ENCODE measurements around the gene C21orf58.

The C21orf58 gene

DNA sequence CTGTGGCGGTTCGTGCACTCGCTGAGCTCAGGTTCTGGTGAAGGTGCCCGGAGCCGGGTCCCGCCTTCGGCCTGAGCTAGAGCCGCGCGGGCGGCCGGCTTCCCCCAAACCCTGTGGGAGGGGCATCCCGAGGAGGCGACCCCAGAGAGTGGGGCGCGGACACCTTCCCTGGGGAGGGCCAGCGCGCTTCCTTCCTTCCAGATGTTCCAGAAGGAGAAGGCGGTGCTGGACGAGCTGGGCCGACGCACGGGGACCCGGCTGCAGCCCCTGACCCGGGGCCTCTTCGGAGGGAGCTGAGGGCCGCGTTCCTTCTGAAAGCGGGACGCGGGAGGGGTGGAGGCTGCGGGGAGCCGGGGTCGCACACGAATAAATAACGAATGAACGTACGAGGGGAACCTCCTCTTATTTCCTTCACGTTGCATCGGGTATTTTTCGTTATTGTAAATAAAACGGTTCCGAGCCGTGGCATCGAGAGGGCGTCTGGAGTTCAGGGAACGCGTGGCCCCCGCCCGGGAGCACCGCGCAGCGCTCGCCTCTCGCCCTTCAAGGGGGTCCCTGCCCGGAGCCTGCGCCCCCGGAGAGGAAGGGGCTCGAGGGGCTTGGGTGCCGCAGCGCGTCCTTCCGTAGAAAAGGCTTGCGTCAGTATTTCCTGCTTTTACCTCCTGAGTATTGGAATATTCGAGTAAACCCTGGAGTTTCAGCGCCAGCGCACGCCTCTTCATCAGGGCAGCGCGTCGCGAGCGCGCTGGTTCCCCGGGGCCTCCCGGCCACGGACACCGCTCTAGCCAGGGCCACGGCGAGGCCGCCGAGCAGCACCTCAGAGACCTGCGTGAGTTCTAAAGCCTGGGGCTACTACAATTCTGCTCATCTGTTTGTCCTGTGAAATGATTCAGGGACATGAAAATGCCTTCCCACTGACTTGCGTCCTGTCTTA lies 26.1 kb downstream of the C21orf58 start:
- no peak for DNase-seq (ENCODE audit: low read depth, low spot score)

DNA sequence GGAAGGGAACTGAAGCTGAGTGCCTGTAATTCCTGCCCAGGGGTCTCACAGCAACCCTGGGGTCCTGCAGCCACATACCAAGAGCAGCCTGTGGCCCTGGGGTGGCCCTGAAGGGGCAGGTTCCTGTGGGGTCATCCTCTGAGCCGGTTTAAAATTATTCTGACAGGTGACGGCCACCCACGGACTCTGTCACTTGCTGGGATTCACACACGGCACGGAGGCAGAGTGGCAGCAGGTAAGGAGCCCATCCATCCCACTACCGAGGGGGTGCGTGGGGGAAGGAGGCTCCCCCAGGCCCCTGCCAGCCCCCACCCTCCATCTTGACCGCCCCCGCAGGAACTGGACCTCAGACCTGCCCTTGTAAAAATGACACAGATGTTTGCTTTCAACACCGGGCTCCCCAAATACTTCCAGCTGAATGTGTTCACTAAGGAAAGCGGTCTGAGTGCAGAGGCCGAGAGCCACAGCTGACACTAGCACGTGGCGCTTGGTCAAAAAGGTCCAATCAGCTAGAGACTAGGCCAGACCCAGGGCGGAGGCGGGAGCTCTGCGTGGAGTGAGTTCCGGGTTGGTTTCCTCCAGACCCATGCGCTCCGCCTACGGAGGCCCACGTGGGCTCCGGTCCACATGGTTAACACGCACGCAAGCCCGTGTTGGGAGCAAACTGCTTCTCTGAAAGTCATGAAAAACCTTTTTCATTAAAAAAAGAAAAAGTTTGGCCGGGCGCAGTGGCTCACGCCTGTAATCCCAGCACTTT lies 27.5 kb downstream of the C21orf58 start:
- peak; percentile 29 for DNase-seq (ENCODE audit: low read depth, low spot score)

DNA sequence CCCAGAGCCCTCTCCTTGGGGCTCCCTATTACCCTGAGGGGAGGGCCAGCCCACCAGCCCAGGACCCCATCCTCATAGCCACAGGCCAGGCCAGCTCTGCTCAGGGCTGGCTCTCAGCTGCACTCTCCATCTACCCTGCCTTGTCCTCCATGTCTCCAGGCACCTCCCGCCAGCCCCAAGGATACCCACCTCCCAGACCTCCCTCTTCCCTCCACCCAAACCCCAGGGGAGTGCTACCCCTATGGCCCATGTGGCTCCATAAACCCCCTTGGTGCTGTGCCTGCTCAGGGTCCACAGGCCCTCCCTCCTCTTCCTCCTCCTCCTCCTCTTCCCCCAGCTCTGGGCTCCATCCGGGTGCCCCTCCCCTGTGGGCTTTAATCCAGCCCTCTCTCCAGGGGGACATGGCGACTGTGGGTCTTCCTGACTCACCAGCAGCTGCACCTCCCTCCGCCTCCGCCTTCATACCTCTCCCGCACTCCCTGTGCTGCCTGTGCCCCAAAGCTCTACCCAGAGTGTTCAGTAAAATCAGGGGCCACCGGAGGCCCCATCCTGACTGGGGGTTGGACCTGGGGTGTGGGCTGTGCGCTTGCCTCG lies 28.4 kb downstream of the C21orf58 start:
- DNase-seq (ENCODE audit: low read depth, low spot score), result no peak

DNA sequence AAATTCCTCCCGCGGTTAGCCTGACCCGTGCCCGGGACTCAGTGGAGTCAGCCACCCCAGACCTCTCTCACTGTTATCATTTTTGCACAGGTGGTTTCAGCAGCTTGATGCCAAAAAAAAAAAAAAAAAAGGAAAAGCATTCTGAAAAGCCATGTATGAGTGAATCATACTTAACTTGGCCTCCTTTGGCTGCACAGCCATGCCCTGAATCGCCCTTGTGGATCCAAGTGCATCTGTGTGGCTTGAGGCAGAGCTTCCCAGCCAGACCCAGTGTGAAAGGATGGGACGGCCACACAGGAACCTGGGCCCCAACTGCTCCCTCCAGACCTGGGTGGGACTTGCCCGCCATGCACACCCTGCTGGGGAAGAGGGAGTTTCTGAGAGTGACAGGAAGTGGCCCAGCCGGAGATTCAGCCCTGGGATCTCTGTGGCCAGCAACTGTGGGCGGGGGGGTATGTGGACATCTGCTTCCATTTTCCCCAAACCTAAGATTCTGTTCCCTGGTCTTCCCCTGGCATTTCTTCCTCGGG lies 29.0 kb downstream of the C21orf58 start:
- no peak for DNase-seq (ENCODE audit: low read depth, low spot score)

DNA sequence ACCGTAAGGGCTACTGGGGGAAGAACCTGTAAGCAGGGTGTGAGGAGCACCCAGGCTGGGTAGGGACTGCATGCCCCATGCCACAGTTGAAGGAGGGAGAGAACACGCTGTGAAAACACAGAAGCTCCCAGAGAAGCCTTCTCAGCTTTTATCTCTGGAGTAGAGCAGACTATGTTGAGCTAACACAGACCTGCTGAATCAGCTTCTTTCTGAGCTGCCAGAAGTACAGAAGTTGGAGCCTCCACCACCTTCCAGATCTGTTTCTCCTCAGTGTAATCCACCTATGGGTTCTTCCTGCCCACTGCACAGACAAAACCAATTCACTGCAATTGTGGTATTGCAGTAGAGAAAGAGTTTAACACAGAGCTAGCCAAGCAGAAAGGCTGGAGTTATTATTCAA lies 32.1 kb downstream of the C21orf58 start:
- no peak for DNase-seq (ENCODE audit: low read depth, low spot score)

DNA sequence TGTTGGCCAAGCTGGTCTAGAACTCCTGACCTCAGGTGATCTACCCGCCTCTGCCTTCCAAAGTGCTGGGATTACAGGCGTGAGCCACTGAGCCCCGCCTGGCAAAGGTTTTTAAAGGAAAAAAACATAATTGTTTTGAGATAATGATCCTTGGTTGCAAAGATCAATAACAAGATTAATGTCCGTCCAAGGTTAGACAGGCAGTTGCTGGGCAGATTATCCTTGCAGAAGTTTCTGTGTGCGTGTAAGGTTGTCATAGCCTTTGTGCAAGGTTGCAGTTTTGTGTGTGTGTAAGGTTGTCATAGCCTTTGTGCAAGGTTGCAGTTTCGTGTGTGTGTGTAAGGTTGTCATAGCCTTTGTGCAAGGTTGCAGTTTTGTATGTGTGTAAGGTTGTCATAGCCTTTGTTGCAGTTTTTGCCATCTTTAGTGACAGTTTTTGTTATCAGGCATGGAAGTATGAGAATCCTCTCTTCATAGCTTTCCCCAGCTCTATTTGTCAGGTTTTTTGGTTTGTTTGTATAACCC lies 34.0 kb downstream of the C21orf58 start:
- no peak for DNase-seq (ENCODE audit: low read depth, low spot score)

DNA sequence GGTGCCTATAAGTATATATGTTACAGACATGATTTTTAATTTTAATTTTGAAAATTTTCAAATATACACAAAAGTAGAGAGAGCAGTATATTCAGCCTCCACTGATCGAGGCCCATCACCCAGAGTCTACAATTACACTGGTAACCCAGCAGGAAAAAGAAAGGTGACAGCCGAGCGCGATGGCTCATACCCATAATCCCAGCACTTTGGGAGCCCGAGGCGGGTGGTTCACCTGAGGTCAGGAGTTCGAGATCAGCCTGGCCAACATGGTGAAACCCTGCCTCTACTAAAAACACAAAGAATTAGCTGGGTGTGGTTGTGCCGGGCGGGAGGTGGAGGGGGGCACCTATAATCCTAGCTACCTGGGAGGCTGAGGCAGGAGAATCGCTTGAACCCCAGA lies 36.1 kb downstream of the C21orf58 start:
- no peak for DNase-seq (ENCODE audit: low read depth, low spot score)

DNA sequence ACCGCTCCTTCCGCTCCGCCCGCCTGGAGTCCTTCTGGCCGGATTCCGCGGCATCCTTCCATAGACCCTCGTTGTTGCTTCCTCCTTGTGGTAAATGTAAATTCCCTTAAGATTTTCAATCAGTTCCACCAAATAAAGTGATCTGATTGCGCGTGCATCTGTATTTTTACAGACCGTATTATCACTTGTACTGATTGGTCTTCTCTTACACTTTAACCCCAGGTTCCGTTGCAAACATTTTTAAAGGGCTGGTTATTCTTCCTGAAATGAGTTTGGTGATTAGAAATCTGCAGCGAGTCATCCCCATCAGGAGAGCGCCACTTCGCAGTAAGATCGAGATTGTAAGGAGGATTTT lies 37.0 kb downstream of the C21orf58 start:
- DNase-seq (ENCODE audit: low read depth, low spot score), result no peak

DNA sequence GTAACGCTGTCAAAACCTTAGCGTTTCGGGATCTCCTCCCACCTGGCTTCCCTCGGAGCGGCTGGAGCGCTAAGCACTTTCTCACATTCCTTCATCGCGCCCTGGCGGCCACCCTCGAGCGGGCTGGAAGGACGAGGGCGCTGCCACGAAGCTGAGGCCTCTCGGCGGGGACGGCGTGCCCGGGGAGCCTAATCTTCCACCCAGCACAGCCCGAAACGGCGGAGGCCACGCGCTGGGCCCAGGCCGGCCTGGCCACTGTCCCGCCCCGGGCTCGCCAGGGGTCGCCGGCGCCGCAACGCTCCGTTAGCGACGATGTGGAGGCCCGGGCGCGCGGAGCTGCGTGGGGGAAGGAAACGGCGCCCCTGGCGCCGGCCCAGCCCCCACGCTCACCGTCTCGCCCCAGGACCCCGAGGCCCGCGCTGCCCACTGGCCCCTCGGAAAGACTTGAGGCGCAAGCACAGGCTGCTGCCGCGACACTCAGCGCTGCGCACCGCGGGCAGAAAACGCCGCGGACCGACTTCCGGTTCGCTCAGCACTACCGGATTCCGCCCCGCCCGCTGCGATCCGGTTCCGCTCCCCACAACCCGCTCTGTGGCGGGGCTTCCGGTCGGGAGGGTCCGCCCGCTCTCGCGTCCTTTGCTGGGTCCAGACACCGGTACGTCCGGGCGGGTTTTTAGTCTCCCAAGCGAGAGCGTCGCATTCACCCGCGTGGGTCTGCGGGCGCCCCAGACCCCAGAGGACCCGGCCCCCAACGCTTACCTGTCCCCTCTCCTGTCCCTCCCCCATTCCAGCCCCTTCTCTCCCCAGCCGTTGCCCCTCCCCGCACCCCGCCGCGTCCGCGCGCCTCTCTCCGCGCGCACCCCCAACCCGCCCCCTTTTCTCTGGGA lies 37.7 kb downstream of the C21orf58 start, which contains the start of gene YBEY:
TSS of gene YBEY (plus strand) at position 582 of the 887 bp plus-strand sequence. CDS start 572 bp downstream, outside the sequence.
- peak; percentile 74 for DNase-seq (ENCODE audit: low read depth, low spot score)

DNA sequence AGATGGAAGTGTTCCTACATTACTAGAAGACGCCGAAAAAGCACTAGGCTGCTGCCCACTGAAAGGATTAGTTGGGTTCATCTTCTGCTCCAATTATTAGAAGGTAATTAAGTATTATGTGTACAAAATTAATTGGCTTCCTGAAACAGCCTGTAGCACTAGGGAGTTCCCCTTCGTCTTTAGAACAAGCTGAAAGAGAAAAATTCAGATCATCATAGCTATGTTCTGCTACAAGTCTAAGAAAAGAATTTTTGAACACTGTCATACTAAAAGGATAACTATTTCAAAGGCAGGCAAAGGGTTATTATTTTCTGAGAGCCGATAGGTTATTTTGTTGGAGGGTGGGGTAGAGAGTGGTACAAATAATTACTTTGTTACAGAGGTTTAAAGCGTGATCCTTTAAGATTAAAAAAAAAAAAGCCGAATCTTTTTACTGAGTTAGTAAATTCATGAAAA lies 38.4 kb downstream of the C21orf58 start, which contains the start of gene MCM3AP:
TSS of gene MCM3AP (minus strand) at position 406 of the 456 bp plus-strand sequence. CDS start at position 81, 325 bp downstream.
- no peak for DNase-seq (ENCODE audit: low read depth, low spot score)

DNA sequence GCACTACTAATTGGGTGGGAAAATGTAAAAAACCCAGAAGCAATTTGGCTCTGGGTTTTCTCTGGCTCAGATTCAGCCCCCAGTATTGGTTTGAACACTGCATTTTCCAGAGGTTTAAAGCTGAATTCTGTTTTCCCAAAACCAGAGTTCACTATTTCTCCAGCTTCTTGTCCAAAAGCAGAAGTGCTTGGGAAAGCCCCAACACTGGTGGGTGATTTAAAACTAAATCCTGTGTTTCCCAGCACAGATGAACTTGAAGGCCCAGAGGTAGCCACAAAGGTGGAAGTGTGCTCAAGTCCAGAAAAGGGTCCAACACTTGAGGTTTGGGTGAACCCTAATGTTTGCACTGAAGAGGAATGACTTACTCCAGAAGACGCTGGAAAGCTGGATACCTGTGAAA lies 38.9 kb downstream of the C21orf58 start:
- no peak for DNase-seq (ENCODE audit: low read depth, low spot score)

DNA sequence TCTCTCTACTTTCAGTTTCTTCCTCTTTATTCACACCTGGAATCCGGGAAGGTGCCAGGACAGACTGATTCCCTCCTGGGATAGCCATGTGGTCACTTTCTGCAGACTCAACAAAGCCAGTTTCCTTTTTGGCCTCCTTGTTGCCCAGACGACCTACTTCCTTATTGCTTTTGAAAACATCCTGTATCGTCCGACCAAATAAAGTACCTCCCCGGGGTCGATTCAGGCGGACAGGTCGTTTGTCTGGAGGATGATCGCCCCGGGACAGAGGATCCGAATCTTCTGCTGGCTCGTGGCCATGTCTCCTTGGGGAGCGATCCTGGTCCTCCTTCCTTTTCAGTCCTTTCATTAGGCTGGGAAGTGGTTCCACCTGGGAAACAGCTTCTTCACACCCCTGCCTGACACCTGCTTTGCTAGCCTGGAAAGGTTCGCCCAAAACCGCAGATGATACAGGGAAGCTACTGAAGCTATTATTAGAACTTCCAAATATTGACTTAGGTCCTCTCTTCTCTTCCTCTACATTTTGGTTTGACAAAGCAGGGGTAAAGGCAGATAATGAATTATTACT lies 39.5 kb downstream of the C21orf58 start:
- DNase-seq (ENCODE audit: low read depth, low spot score), result no peak

DNA sequence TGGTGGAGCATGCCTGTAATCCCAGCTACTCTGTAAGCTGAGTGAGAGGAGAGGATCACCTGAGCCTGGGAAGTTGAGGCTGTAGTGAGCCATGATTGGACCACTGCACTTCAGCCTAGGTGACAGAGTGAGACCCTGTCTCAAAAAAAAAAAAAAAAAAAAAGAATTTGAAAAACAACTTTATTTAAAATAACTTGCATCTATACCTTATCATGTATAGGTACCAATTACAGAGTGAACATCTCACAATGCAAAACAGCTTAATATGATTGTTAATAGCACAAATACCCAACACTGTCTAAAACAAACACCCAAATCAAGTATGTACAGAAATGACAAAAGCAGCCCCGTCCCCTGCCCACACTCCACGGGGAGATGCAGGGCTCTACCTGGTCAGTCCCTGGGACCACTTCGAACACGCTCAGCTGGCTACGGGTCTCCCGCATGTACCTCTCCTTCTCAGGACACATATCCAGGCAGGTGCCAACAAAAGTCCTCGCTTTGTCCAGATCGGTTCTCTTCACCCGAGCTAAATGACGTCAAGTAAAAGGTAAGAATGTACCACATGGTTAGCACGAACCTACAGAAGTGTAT lies 48.8 kb downstream of the C21orf58 start:
- no peak for DNase-seq (ENCODE audit: low read depth, low spot score)

DNA sequence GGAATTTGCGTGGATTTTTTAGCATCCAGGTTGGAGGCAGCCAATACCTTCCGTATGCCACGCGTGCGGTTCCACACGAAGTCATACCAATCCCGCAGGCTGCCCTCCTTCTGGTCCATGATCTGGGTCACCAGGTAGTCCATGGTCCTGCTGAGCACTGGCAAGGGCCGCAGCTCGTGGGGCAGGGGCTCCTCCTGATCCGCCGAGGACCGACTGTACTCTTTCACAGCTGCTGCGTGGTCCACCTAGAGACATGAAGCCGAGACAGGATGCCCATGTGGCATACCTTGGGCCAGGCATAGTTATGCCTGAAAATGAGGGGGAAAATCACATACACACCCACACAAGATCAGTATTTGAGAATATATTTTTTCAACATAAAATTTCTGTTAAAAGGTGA lies 50.3 kb downstream of the C21orf58 start:
- DNase-seq (ENCODE audit: low read depth, low spot score), result no peak

DNA sequence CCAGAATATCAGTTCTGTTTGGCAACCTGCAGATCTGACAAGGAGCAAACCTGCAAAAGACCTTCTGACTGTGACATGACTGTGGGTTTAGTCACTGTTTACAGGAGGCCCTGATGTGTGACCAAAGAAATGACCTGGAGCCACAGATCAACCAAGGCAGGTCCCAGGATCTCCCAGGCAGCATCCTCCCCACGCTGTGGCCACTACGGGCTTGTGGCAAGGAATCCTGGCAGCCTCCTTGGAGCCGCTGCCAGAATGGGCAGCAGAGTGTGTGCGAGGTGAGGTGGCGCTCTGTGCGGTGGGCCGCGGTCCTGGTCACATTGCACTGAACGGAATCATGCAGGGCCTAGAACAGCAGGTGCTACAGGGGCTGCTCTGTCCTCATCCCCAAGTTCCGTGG lies 54.2 kb downstream of the C21orf58 start:
- no peak for DNase-seq (ENCODE audit: low read depth, low spot score)

DNA sequence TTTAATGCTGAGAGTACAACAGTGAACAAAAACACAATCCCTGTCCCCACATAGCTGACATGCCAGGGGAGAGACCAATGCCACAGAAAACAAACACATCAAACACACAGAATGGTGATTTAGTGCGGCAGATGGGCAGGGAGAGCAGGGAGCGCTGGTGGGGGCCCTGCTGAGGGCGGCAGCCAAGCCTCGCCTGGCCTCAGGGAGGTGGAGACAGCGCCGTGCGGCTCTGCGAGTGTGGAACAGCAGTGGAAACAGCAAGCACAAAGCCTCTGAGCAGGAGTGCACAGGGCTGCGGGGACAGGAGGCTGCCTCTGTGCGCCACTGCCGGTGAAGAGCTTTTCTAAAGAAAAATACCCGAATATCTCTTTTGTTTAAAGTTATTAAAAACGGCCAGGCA lies 55.3 kb downstream of the C21orf58 start:
- no peak for DNase-seq (ENCODE audit: low read depth, low spot score)

DNA sequence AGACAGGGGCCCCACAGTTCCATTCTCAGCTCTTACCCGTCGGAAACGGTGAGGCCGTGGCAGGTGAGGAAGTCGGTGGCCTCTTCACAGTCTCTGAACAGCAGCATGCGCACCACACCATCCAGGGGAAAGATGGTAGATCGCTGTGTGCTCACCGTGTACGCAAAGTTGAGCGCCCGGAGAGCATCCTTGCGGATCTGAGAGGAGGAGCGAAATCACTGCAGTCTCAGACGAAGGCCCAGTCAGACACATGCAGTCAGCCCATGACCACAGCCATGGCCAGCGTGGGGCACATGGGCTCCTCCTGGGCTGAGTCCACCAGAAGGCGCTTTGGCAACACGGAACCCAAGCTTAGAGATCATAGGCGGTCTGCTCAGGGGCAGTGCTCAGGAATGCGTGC lies 56.7 kb downstream of the C21orf58 start:
- no peak for DNase-seq (ENCODE audit: low read depth, low spot score)

DNA sequence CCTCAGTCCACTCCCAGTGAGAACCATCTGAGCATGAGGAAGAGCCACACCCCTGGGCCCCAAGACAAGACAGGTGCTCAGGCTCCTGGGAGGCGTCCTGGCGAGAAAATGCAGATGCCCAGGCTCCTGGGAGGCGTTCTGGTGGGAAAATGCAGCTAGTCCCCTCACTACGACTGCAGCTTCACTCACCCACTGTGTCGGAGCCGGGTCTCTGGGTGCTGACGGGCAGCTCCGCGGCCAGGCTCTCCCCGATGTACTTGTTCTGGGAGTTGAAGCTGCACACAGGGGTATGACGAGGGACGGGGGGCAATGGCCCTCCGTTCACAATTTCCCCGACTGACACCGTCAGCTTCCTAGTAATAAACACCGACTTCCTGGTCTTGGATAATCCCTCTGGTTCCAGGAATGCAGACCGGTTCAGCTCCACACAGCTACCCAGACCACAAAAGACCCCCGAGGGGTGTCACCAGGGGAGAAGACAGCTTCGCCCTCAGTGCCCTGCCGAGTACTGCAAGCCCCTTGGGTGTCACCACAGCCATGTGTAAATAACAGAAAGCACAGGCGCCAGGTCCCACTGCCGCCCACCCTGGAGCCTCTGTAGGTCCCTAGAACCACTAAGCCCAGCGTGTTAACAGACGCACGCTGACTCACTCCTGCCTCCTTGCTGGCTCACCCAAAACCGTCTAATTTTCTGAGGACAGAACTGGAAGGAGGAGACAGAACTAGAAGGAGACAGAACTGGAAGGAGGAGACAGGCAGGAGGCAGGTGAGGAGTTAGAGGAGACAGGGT lies 57.7 kb downstream of the C21orf58 start:
- no peak for DNase-seq (ENCODE audit: low read depth, low spot score)

DNA sequence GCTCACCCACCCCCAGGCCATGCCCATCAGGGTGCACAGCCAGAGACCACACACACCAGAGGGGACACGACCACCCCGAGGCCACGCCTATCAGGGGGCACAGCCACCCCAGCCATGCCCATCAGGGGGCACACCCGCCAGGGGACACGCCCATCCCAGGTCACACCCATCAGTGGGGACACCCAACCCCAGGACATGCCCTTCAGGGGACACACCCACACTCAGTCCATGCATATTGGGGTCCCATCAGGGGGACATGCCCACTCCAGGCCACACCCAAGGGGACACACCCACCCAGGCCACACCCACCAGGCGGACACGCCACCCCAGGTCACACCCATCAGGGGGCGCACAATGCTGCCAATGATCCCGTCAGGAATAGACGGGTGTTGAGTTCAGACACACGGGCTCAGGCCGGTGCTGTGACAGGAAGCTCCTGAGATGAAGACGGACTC lies 59.0 kb downstream of the C21orf58 start:
- no peak for DNase-seq (ENCODE audit: low read depth, low spot score)

Data from activated naive CD8-positive, alpha-beta T cell treated with anti-CD3 and anti-CD28 coated beads, Interleukin-2, amount 50 U/mL, for 16 hours (primary cell).